SW 1271 (cell line): ENCODE measurements around the gene COL6A1.

Source experiments
- DNase-seq, 2 experiments: peaks; one replicate each; lab custom pipeline; 2025; lab: John Stamatoyannopoulos, UW

Gene COL6A1

DNA sequence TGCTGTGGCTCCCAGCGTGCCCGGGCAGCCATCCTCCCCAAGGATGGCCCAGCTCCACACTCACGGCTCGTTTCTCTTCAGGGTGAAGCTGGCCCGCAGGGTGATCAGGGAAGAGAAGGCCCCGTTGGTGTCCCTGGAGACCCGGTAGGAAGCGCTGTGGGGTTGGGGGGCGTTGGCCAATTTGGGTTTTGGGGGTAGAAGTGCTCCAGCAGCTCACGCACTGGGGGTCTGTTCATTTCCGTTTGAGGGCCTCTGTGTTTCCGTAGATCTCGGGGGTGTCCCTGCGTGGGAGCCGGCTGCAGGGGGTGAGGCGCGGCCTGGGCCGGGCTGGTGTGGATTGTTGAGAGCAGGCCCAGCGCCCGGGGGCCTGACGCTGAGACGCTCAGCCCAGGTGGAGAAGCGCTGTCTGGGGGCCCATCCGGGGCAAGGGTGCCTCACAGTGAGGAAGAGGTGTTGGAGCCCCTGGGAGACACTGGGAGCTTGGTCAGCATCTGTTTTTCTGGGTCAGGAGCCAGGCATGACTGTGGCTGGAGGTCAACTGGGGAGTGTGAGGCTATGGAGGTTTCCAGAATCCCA, 12.6 kb downstream of the COL6A1 start:
- DNase-seq = no peak

DNA sequence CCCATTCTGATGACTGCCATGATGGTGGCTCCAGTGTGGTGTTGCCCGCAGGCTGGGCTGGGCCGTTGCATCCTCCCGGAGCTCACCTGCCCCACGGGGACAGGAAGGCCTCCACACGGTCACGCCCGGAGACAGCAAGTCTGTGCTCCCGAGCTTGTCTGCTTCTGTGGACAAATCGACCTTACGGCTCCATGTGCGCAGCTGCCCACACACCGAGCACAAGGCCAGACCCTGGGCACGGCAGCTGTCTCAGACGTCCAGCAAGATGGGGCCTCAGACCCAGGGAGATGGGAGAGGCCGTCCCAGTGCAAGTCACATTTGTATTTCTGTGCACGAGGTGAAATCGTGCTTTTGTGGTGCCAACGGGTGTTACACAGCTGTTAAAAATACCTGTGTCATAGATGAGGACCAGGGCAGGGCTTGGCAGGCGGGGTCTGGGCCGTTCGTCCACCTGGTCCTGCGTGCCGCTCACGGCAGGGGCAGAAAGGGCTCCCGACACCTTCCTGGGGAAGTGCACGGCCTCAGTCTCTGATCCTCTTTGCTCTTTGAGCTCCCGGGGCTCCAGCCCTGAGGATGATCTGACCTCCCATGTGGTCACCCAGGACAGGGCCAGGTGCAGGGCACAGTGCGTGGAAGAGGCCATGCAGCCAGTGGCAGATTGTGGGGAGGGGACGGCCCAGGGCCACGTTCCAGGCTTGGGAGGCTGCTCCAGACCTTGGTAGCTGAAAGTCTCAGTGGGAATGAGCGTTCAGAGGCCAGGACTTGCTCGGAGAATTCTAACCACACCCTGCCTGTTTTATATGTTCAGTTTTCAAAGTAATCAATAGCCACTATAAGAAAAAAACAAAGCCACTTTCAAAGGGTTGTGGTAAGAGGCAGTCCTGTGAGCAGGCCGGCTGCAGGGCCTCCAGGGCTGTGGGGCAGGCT, 13.5 kb downstream of the COL6A1 start:
- DNase-seq = no peak

DNA sequence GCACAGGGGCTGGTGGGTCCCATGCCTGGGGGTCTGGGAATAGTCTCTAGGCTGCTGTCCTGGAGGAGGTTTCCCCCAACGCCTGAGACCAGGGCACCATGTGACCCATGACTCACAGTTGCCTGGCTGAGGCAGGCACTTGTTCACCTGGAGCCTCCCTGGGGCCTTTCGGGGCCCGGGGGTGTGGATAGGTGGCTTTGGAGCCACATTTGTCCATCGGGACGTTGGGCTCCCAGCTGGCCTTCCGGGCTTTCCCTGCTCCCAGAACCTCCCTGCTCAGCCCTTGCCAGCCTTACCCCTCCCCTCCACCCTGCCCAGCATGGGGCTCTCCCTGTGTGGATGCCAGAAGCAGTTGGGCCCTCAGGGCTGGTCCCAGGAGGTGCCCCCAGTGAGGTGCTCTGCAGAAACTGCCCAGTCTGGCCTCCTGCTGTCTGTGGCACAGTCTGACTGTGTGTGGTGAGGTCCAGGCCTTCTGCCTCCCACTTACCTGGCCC, 14.2 kb downstream of the COL6A1 start:
- no peak for DNase-seq

DNA sequence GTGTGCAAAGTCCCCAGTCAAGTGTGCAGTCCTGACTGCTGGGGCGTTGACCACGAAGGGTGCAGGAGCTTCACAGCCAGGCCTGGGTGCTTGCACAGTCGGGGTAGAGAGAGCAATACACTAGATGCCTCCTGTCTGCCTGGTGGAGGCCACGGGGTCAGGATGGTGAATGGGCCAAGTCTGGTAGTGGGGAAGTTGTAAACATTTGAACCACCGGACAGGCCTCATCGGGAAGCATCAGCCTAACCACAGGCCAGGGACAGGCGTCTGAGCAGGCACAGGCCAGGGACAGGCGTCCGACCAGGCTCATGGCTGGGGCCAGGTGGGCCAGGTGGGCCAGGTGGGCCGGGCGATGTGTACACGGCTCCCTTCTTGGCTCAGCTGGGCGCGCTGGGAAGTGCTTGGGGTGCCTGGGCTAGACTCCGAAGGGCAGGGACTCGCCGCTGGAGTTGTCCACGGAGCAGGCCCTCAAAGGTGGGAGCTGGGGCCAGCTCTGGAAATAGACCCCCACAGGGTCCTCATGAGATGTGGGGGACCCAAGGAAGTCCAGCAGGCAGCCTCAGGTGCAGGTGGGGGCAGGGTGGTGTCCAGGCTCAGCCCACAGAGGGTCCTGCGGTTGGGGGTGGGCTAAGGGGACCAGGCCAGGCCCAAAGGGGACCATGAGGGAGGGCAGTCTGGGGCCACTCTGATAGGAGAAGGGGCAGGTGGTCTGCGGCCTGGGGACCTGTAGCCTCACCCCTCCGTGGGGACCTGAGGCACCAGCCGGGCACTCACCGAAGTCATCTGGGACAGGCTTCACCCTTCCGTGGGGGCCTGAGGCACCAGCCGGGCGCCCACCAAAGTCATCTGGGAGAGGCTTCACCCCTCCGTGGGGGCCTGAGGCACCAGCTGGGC, 15.0 kb downstream of the COL6A1 start:
- no peak for DNase-seq

DNA sequence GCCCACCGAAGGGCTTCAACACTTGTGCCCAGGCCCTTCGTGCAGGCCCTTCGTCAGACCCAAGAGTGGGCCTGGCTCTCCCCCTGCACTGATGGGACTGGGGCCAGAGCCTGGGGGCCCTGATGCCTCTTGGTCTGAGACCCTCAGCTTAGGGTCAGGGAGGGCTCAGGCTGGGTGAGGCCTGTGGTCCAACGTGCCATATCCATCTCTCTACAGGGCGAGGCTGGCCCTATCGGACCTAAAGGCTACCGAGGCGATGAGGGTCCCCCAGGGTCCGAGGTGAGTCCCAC, 15.6 kb downstream of the COL6A1 start:
- DNase-seq = no peak

DNA sequence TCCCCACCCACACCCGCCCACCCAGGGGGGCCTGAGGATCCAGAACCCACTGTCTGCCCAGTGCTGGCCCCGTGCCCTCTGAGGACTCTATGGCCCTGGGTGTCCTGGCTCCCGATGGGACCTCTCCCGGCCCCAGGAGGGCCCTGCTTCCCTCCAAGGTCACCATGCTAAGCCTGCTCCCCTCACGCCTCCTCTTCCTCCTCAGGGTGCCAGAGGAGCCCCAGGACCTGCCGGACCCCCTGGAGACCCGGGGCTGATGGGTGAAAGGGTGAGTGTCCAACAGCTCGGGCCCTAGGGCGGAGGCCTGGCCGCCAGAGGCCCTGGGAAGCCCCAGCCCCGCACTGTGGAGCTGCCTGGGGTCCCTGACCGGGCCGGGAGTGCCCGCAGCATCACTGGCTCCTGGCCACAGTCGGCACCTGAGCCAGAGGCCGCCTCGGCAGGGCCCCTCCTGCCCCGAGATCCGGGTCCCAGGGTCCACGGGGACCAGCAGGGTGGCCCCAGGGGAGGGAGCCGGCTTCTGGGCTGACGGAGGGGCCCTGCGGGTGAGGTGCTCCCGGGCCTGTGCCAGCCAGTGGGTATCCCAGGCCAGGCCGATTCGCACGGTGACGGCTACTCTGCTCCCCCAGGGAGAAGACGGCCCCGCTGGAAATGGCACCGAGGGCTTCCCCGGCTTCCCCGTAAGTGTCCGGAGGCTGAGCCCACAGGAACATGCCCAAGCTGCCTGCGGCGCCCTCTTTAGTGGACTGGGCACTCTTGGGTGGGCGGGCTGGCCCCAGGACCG, 16.1 kb downstream of the COL6A1 start:
- DNase-seq = no peak

DNA sequence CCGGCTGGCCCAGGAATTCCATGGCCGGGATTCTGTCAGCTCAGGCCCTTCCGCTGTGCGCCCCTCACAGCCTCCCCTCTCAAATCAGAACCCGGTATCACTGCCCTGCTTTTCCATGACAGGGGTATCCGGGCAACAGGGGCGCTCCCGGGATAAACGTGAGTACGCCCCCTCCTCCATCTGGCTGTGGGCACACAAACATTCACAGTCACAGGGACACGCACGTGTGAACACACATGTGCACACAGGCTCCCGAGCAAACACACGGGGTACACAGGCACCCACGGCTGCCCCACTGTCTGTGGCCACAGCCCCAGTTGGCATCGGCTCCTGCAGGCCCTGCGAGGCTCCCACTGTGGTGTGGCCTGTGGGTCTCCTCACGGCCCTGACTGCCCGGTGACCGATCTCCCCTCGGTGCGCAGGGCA, 16.7 kb downstream of the COL6A1 start:
- DNase-seq = no peak

DNA sequence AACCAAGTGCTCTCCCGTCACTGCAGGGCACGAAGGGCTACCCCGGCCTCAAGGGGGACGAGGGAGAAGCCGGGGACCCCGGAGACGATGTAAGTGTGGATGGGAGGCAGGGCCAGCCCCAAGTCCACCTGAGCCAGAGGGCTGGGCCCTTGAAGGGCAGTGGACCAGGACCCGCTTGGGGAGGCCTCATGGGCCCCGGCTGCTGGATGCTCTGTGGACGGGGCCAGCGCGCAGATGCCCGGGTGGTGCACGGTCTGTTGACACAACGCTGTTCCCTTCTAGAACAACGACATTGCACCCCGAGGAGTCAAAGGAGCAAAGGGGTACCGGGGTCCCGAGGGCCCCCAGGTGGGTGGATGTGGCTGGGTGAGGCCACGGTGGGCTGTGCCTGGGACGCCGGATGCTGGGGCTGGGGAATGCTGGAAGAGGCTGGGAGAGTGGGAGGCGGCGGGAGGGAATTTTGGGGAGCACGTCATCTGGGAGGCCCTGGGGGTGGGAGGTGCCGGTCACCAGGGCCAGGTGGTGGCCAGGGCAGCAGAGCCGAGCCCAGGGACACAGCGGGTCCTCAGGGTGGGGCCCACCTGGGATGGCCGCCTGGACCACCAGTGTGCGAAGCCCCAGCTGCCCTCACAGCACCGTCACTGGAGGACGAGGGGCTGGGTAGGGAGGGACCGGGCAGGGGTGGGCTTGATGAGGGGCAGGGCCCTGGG, 17.5 kb downstream of the COL6A1 start:
- DNase-seq = no peak

DNA sequence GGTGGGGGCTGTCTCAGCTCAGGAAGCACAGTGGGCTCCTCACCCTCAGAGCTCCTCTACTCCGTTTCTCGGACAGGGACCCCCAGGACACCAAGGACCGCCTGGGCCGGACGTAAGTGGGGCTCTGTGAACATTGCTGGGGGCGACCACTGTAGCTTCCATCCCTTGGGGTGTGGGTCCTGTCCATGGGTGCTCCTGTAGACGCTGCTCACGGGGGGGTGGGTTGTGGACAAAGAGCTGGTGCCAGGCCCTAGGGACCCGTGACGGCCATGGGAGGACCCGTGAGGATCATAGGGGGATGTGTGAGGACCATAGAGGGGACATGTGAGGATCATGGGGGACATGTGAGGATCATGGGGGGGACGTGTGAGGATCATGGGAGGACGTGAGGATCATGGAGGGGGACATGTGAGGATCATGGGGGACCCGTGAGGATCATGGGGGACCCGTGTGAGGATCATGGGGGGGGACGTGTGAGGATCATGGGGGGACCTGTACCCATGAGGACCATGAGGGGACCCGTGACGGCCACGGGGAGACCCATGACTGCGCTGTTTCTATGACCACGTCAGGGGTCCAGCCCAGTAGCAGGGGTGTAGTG, 18.1 kb downstream of the COL6A1 start:
- DNase-seq = no peak

DNA sequence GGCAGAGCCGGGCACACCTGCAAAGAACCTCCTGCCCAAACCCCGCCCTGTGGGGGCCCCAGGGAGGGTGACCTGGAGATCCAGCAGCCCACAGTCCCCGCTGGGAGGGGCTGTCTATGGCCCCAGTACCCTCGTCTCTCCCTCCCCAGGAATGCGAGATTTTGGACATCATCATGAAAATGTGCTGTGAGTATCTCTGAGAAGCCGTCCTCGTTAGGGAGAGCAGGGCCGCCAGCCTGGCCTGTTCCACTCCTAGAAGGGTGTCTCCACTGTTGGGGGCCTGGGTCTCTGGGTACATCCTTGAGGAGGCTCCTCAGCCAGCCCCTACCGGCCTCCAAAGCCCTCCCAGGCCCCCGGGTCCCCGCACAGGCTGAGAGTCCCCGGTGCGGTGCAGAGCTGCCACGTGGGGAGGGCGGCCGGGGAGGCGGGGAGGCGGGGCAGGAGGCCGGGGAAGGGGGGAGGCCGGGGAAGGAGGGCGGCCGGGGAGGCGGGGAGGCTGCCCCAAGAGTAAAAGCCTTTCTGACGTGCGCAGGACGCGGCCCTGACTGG, 18.7 kb downstream of the COL6A1 start:
- DNase-seq = no peak

DNA sequence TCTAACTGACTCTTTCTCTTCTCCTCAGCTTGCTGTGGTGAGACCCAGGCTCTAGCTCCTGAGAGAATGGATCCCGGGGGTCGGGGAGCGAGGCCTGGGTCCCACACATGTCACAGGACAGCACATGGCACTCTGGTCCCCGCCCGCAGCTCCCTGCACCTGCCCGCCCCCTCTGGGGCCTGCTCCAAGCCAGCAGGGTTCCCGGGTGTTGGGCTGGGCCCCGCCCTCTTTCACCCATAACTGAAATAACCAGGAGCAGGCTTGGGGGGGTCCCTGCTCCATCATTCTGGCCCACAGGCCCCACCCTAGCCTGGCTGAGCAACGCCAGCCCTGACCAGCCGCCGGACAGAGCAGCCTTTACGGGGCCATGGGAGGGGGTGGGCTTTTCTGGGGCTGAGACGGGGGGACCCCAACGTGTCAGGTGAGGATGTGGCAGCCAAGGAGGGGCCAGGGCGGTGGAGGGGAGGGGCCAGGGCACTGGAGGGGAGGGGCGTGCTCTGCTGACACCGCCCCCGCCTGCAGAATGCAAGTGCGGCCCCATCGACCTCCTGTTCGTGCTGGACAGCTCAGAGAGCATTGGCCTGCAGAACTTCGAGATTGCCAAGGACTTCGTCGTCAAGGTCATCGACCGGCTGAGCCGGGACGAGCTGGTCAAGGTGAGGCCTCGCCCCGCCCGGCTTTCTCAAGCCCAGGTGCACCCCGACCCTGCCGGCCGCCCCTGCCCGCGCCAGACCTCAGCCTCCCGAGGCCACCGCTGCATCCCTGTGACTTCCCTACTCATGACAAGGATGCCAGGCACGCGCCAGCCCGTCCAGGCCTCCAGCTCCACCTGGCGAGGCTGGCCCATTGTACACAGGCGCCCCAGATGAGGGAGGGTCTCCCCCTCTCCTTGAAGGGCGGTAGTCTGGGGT, 19.4 kb downstream of the COL6A1 start:
- DNase-seq = no peak

DNA sequence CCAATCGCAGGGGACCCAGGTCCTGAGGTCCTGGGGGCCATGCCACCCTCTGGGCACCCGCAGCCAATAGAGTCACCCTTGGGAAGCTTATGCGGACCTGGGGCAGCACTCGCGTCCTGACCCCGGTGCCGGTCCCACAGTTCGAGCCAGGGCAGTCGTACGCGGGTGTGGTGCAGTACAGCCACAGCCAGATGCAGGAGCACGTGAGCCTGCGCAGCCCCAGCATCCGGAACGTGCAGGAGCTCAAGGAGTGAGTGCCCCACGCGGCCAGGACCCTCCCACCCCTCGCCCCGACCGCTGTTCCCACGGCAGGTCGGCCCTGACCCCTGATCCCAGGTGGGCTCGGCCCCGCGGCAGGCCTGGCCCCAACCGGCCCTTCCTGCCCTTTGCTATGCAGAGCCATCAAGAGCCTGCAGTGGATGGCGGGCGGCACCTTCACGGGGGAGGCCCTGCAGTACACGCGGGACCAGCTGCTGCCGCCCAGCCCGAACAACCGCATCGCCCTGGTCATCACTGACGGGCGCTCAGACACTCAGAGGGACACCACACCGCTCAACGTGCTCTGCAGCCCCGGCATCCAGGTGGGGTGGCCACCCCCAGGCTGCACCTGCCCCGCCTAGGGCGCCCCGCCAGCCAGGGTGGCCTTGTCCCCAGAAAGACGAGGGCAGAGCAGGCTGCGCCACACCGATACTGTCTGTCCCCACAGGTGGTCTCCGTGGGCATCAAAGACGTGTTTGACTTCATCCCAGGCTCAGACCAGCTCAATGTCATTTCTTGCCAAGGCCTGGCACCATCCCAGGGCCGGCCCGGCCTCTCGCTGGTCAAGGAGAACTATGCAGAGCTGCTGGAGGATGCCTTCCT, 20.5 kb downstream of the COL6A1 start:
- DNase-seq = no peak

DNA sequence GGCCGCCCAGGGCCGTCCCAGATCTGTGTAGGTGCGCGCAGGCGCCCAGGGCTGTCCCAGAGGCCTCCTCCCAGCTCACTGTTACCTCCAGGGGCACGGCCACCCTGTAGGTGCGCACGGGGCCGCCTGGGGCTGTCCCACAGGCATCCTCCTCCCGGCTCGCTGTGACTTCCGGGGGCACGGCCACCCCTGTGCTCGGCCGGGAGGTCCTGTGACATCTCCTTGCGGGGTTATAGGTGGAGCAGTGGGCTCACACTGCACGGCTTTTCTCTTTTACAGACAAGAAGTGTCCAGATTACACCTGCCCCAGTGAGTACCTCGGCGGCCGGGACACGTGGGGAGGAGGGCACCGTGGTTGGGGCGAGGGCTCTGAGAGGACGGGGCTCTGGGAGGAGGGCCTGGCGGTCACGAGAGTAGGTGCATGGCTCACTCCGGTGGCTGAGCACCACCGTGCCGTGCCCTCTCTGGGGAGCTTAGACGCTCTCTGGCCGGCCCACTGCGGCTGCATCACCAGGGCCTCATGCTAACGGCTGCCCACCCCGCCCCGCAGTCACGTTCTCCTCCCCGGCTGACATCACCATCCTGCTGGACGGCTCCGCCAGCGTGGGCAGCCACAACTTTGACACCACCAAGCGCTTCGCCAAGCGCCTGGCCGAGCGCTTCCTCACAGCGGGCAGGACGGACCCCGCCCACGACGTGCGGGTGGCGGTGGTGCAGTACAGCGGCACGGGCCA, 21.4 kb downstream of the COL6A1 start:
- no peak for DNase-seq

DNA sequence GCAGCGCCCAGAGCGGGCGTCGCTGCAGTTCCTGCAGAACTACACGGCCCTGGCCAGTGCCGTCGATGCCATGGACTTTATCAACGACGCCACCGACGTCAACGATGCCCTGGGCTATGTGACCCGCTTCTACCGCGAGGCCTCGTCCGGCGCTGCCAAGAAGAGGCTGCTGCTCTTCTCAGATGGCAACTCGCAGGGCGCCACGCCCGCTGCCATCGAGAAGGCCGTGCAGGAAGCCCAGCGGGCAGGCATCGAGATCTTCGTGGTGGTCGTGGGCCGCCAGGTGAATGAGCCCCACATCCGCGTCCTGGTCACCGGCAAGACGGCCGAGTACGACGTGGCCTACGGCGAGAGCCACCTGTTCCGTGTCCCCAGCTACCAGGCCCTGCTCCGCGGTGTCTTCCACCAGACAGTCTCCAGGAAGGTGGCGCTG, 22.0 kb downstream of the COL6A1 start:
- no peak for DNase-seq

DNA sequence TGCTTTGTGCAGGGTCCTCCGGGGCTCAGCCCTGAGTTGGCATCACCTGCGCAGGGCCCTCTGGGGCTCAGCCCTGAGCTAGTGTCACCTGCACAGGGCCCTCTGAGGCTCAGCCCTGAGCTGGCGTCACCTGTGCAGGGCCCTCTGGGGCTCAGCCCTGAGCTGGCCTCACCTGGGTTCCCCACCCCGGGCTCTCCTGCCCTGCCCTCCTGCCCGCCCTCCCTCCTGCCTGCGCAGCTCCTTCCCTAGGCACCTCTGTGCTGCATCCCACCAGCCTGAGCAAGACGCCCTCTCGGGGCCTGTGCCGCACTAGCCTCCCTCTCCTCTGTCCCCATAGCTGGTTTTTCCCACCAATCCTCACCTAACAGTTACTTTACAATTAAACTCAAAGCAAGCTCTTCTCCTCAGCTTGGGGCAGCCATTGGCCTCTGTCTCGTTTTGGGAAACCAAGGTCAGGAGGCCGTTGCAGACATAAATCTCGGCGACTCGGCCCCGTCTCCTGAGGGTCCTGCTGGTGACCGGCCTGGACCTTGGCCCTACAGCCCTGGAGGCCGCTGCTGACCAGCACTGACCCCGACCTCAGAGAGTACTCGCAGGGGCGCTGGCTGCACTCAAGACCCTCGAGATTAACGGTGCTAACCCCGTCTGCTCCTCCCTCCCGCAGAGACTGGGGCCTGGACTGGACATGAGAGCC, 22.7 kb downstream of the COL6A1 start:
- DNase-seq = no peak

DNA sequence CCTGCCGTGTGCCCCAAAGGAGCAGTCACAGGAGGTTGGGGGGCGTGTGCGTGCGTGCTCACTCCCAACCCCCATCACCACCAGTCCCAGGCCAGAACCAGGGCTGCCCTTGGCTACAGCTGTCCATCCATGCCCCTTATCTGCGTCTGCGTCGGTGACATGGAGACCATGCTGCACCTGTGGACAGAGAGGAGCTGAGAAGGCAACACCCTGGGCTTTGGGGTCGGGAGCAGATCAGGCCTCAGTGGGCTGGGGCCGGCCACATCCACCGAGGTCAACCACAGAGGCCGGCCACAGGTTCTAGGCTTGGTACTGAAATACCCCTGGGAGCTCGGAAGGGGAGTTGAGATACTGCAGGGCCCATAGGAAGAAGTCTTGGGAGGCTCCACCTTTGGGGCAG, 23.5 kb downstream of the COL6A1 start:
- DNase-seq = no peak

DNA sequence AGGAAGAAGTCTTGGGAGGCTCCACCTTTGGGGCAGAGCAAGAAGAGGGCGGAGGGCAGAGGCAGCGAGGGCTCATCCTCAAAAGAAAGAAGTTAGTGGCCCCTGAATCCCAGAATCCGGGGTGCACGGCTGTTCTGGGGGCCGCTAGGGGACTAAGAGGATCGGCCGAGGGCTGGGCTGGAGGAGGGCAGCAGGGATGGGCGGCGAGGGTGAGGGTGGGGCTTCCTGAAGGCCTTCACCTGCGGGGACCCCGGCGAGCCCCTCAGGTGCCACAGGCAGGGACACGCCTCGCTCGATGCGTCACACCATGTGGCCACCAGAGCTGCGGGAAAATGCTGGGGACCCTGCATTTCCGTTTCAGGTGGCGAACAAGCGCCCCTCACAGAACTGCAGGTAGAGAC, 23.9 kb downstream of the COL6A1 start:
- no peak for DNase-seq
